Suppressor macrophage treated with lipopolysaccharide for 4 hours (primary cell): ENCODE measurements around the gene SATL1.
"Not testable (repeated sequence)": the region's sequence is repeated elsewhere in the genome, so short reads cannot be mapped to it uniquely, and the experiment has no call there.

Experiments
- DNase-seq: peaks from one replicate; pipeline ENCODE4 v3.0.0-alpha.2; 2020

The SATL1 gene

DNA sequence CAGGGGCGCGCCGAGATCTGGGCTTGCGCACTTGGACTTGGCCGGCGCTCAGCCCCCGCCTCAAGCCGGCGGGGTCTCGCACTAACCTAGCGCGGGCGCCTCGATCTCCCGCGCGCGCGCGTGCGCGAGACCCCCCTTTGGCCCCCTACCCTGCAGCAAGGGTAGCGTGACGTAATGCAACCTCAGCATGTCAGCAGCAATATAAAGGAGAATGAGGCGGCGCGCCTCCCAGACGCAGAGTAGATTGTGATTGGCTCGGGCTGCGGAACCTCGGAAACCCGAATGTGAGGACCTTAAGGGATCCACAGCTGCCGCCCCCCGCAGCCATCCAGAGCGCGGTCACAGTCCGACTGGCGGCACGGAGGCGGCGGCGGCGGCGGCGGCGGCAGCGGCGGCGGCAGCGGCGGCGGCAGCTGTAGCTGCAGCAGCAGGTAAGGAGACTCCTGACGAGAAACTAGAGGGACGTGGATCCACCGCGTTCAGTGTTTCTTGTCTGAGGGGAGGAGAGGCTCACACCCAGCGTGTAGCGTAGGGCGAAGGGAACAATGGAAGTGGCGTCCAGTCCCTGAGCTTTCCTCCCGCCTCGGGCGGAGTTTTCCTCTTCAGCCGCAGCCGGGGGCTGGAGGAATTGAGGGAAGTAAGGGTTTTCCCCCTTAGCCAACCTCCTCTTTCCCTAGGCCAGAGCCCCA, at the start of gene SATL1, which contains the start of gene ZNF711:
SATL1 (minus strand) TSS at position 19 of the 689 bp plus-strand sequence. CDS start 134,811 bp downstream, outside the sequence.
ZNF711 (plus strand) TSS at position 231 of the 689 bp plus-strand sequence. CDS start 3,582 bp downstream, outside the sequence.
- DNase-seq, result peak; percentile 8

DNA sequence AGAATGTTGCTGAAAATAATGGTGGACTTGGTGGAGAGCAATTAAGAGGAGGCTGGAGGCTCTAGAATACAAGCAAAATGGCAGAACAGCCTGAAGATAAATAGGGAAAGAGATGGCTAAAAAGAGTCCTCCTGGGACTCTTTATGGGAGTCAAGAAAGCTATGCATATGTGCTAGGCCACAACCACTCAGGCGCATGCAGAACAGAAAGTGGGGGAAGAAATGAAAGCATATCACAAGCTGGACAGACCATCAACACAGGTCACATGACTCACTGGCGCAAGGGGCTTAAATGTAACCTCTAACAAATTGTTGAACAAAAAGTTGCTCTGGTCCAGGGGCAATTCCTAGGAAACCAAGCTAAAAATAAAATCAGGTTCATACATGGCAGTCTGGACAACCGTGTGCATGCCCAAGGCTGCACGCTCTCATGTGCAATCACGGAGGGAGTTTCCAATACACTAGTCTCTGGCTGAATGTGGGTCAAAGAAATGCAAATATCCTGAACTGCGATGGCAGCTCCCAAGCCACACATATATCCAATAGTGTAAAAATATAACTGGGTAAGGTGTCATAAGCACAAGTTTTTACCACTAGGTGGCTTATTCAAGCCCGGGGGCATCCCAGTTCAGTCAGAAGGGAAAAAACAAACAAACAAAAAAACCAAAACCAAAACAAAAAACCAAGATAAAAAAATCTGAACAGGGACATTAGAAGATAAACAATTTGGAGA, 45.6 kb upstream of the SATL1 start:
- no peak for DNase-seq

GRCh38 chrX:85285286-85285685, 41.7 kb upstream of the SATL1 start:
- not testable (repeated sequence) for DNase-seq

GRCh38 chrX:85244450-85245211, 1.1 kb upstream of the SATL1 start:
- peak; percentile 2 for DNase-seq

DNA sequence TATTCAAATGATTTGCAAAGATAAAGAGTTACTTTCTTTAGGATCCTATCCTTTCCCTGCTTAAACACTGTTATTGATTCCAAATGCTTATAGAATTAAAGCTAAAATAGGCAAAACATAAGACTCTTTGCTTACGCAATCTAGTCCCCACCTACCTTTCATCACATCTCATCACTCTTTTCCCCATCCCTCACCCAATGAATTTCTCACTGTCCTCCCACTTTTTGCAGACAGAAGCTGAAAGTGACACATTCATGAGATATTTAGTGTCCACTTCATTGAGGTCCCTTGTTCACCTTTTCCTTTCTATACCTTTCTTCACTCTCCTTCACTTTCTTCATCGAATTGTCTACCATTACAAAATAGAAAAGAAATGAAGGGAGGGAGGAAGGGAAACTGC, 424 bp downstream of the SATL1 start:
- no peak for DNase-seq

DNA sequence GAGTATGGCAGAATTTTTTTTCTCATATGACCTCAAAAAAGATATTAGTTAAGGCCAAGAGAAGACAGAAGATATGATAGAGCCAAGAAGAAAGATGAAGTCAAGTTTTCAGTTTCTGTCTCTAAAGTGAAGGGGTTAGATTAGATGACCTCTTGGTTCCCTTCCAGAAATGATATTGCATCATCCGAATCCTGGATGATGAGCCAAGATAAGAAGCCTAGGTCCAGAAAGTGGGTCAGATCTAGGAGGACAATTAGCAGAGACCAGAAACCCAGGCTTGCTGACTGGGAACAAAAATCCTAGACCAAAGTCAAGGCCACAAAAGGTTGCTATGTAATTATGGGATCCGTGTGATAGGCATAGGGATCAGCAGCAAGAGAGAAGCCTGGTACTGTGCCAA, 20.2 kb downstream of the SATL1 start:
- DNase-seq, result no peak

GRCh38 chrX:85221361-85221760, 22.2 kb downstream of the SATL1 start:
- no peak for DNase-seq

DNA sequence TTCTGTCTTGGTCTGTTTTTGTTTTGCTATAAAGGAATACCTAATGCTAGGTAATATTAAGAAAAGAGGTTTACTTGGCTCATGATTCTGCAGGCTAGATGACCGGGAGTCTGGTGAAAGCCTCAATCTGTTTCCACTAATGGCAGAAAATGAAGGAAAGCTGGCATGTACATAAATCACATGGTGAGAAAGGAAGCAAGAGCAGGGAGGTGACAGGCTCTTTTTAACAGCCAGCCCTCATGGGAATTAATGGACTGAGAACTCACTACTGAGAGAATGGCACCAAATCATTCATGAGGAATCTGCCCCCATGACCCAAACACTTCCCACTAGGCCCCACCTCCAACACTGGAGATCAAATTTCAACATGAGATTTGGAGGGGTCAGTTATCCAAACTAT, 27.6 kb downstream of the SATL1 start:
- no peak for DNase-seq

DNA sequence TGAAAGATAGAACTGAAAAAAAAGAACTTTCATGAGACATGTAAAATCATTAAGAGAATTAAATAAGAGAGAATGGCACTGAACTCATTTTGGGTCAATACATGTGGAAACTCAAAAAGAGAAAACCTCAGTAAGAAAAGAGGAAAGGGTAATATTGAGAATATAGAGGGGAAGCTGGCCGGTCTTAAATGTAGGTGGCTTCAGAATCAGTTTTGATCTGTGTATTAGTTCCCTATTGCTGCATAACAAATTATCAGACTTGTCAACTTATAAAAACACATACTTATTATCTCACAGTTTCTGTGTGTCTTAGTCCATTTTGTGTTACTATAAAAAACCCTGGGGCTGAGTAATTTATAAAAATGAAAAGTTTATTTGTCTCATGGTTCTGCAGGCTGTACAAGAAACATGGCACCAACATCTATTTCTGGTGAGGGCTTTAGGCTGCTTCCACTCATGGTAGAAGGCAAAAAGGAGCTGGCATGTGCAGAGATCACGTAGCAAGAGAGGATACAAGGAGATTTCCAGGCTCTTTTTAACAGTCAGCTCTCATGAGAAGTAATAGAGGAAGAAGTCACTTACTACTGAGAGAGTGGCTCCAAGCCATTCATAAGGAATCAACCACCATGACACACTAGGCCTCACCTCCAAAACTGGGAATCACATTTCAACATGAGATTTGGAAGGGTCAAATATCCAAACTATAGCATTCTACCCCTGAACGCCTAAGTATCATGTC, 29.6 kb downstream of the SATL1 start:
- no peak for DNase-seq

DNA sequence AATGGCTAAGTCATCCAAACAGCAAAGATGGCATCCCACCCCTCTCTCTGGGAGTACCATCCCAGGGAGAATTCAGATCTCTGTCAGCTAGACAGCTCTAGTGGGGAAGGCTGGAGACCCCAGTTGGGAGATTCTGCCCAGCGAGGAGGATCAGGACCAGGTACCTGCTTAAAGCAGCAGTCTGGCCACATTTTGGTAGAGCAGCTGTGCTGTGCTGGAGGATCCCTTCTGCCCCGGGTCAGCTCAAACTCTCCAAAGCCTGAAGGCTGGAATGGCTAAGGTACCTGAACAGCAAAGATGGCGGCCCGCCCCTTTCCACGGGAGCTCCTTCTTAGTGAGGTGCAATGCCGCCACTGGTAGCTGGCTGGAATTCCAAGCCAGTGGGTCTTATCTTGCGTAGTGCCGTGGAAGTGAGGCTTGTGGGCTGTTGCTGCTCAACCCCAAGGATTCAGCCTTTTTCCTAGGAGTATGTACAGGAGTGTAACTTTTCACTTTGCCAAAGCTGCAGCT, 40.1 kb downstream of the SATL1 start:
- DNase-seq, result no peak

GRCh38 chrX:85196319-85196718, 47.3 kb downstream of the SATL1 start:
- DNase-seq, result no peak

- DNase-seq, result no peak
These were observed 83.9 kb downstream of the SATL1 start for GRCh38 chrX:85159644-85160043.

- DNase-seq, result no peak
These were observed 102.6 kb downstream of the SATL1 start for GRCh38 chrX:85140964-85141363.

DNA sequence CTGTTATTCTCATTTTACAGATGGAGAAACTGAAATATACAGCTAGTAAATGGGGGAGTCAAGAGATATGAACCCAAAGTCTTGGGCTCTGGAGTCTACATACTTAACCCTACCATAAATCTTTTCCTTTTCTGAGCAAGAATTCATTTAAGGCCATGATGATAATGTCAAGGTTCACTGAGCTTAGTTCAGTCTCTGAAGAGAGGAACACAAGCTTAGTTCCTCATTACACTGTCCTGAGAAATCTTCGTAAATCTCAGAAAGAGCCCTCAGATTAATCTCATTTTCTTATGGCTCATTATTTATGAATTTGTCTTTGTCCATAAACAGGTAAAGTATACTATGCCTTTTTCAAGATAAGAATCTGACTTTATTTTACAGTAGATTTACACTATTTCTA, 104.2 kb downstream of the SATL1 start:
- DNase-seq, result no peak

DNA sequence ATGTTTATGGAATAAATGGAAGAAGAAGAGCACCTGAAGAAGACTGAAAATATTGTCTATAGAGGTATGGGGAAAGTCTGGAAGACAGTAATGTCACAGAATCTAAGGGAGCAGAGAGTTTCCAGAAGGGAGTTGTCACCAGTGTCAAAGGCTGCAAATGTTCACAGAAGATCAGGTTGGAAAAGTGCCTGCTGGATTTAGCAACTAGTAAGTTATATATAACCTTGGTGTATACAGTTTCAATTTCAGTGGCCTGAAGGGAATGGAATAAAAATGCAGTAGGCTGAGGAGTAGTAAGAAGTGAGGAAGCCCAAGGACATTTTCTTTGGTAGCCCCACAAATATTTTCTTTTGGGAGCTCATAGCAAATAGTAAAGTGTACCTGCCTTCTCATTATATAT, 107.2 kb downstream of the SATL1 start:
- no peak for DNase-seq

- DNase-seq, result no peak
These were observed 128.3 kb downstream of the SATL1 start for GRCh38 chrX:85115252-85115651.

DNA sequence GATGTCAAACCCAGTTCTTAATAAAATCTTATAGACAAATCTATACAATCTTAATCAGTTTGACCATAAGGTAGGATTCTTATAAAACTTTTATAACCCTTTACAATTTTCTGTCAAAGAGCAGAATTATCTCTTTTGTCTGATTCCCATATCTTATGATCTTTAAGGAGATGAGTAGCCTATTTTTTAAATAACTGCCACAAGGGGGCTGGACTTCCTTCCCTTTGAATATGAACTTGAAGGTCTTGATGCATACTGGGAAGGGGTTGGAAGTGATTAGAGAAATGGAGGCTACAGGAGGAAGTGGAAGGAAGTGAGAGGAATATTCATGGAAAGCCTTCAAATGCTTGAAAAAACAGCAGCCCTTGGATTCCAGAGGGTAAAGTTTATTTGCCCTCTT, 128.8 kb downstream of the SATL1 start:
- DNase-seq, result no peak

DNA sequence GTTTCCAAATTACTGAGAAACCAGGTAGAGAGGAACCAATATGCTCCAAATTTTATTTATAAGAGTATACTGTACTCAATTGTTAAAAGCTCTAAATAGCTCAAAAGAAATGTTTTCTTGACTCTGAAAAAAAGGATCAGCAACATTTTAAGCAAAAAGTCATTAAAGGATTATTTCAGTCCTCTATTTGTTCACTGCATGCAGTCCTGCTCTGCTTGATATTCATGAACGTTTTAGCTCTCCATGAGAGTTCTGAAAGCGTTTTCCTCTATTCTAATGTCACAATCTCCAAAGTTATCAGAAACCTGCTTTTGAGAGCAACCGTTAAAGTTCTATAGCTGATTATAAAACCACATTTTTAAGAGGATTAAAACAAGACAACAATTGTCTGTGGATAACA, 129.4 kb downstream of the SATL1 start:
- no peak for DNase-seq

- no peak for DNase-seq
These were observed 129.8 kb downstream of the SATL1 start for GRCh38 chrX:85113746-85114145.

DNA sequence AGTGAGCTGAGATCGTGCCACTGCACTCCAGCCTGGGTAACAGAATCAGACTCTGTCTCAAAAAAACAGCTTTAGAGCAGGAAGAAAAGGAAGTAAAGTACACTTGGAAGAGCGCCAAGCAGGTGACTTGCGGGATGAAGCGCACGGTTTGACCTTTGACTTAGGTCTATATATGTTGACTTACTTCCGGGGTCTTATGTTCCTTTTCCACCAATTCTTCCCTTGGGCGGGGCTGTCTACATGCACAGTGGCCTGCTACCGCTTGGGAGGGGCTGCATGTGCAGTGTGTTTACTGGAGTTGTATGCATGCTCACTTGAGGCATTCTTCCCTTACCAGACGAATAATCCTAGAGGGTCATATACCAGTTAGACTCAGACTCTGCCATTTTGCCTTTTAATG, 131.3 kb downstream of the SATL1 start:
- DNase-seq, result no peak

GRCh38 chrX:85111347-85111746, 132.2 kb downstream of the SATL1 start:
- DNase-seq, result peak; percentile 11

DNA sequence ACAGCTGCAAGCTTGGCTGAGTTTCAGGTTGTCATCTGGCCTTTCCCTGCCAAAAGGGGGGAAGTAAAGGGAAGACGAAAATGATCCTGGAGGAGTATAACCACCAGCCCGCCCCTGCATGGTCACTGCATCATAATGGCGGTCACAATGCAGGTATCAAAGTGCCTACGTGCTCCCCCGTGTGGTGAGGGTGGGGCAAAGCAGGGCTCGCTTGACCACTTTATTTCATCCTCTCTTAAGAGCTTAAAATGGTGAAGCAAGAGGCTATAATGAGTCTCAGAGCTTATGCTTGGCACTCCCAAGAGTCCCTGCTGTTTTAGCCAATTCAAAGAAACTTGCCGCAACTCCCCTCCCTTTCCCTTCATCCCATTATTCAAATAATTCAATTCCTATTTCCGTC, 134.3 kb downstream of the SATL1 start:
- no peak for DNase-seq

- DNase-seq, result no peak
These were observed 135.4 kb downstream of the SATL1 start for GRCh38 chrX:85108165-85108564.
